IMR-90 (cell line): ENCODE data around the gene GPC6. TPM values are rescaled to one million over a fixed set of nuclear protein-coding genes. Genes with fewer than 3 reads are reported as not detected.

Experiments used
- ATAC-seq: fragments of 200-7000 bp; cut with Tn5 transposase; 2 replicates; pipeline ENCODE4 v1.9.1; 2020; ENCODE audit warnings: low read depth, mild to moderate bottlenecking, moderate library complexity
- BruUV-seq: library from RNA; stranded (reverse); fragments of 400-500 nt; replicated peaks from 2 replicates; lab custom pipeline; 2021; lab: Mats Ljungman, UMichigan
- CTCF ChIA-PET: fragments of 300-600 bp; formaldehyde crosslinking; extraction: SDS; loops from one replicate; lab custom pipeline; 2021; ENCODE audit warnings: antibody characterized with exemption; lab: Yijun Ruan, JAX
- POLR2A ChIA-PET: fragments of 300-600 bp; sonication (Branson Sonifier 250); formaldehyde crosslinking; loops from one replicate; lab custom pipeline; 2022; ENCODE audit warnings: antibody characterized with exemption; ENCODE audit not compliant: unreplicated experiment; lab: Charles Lee
- DNase-seq: peaks from one replicate; pipeline ENCODE4 v3.0.0; 2013
- H2AFZ ChIP-seq: replicated peaks from 2 replicates; pipeline ENCODE3; 2013; ENCODE audit warnings: low read length, mild to moderate bottlenecking; ENCODE audit not compliant: poor library complexity
- H2AK5ac ChIP-seq: 2 replicates; pipeline ENCODE4 v1.6.1; 2013; ENCODE audit warnings: low read depth, low read length, inconsistent platforms
- H2AK9ac ChIP-seq: replicated peaks from 2 replicates; pipeline ENCODE3; 2013; ENCODE audit warnings: mild to moderate bottlenecking, low read depth, low read length, moderate library complexity; ENCODE audit not compliant: poor library complexity
- H2BK120ac ChIP-seq: 2 replicates; pipeline ENCODE4 v1.6.1; 2013; ENCODE audit warnings: low read depth, low read length, inconsistent platforms
- H2BK15ac ChIP-seq: 3 replicates; pipeline ENCODE4 v1.6.1; 2013; ENCODE audit warnings: low read depth, low read length, inconsistent platforms
- H2BK20ac ChIP-seq: 2 replicates; pipeline ENCODE4 v1.6.1; 2013; ENCODE audit warnings: low read depth, mild to moderate bottlenecking, inconsistent platforms, low read length, moderate library complexity
- H2BK5ac ChIP-seq: 2 replicates; pipeline ENCODE4 v1.6.1; 2013; ENCODE audit warnings: mild to moderate bottlenecking, low read depth, low read length, inconsistent platforms; ENCODE audit not compliant: poor library complexity, severe bottlenecking
- H3K14ac ChIP-seq: replicated peaks from 2 replicates; pipeline ENCODE4 v1.6.1; 2013; ENCODE audit warnings: low read depth, low read length, inconsistent platforms
- H3K18ac ChIP-seq: 2 replicates; pipeline ENCODE4 v1.6.1; 2013; ENCODE audit warnings: low read depth, low read length, control low read depth
- H3K23ac ChIP-seq: 2 replicates; pipeline ENCODE4 v1.6.1; 2013; ENCODE audit warnings: low read depth, low read length, inconsistent platforms
- H3K27ac ChIP-seq: 2 replicates; pipeline ENCODE4 v1.5.1; 2013; ENCODE audit warnings: mild to moderate bottlenecking, control low read depth, low read length; ENCODE audit not compliant: insufficient read depth
- H3K27me3 ChIP-seq: 2 replicates; pipeline ENCODE4 v1.6.1; 2013; ENCODE audit warnings: low read length; ENCODE audit not compliant: control insufficient read depth, insufficient read depth
- H3K36me3 ChIP-seq: 2 replicates; pipeline ENCODE4 v1.6.1; 2013; ENCODE audit warnings: low read length, mixed read lengths; ENCODE audit not compliant: control insufficient read depth, insufficient read depth
- H3K4ac ChIP-seq: 2 replicates; pipeline ENCODE4 v1.6.1; 2013; ENCODE audit warnings: low read depth, low read length, inconsistent platforms
- H3K4me1 ChIP-seq: 2 replicates; pipeline ENCODE4 v1.6.1; 2013; ENCODE audit warnings: low read length, mixed read lengths; ENCODE audit not compliant: control insufficient read depth, insufficient read depth
- H3K4me2 ChIP-seq: 2 replicates; pipeline ENCODE4 v1.6.1; 2013; ENCODE audit warnings: low read depth, mild to moderate bottlenecking, control low read depth, low read length, moderate library complexity
- H3K4me3 ChIP-seq: 2 replicates; pipeline ENCODE4 v1.5.1; 2013; ENCODE audit warnings: low read depth, mild to moderate bottlenecking, control low read depth, low read length, moderate library complexity; ENCODE audit not compliant: insufficient read depth
- H3K56ac ChIP-seq: 2 replicates; pipeline ENCODE4 v1.6.1; 2013; ENCODE audit warnings: low read length, inconsistent platforms; ENCODE audit not compliant: insufficient read depth; ENCODE audit errors: extremely low read depth
- H3K79me1 ChIP-seq, 2 experiments: 2 replicates each; pipeline ENCODE4 v1.6.1; 2013; ENCODE audit warnings: low read length in 2 of 2, inconsistent platforms in 1 of 2, low read depth in 1 of 2
- H3K9ac ChIP-seq: 2 replicates; pipeline ENCODE4 v1.6.1; 2013; ENCODE audit warnings: low read depth, low read length, control low read depth
- H3K9me1 ChIP-seq: 2 replicates; pipeline ENCODE4 v1.6.1; 2013; ENCODE audit warnings: low read length, inconsistent platforms; ENCODE audit not compliant: insufficient read depth
- H3K9me3 ChIP-seq: 2 replicates; pipeline ENCODE4 v1.6.1; 2013; ENCODE audit warnings: low read length; ENCODE audit not compliant: control insufficient read depth, insufficient read depth
- H4K20me1 ChIP-seq: 2 replicates; pipeline ENCODE4 v1.6.1; 2013; ENCODE audit warnings: low read length, inconsistent platforms; ENCODE audit not compliant: insufficient read depth
- H4K5ac ChIP-seq: 2 replicates; pipeline ENCODE4 v1.6.1; 2013; ENCODE audit warnings: mild to moderate bottlenecking, low read depth, low read length, control low read depth
- H4K8ac ChIP-seq, 2 experiments: 2 replicates each; pipeline ENCODE4 v1.6.1; 2013; ENCODE audit warnings: low read depth in 2 of 2, low read length in 2 of 2, control low read depth in 1 of 2, inconsistent platforms in 1 of 2
- H4K91ac ChIP-seq: 2 replicates; pipeline ENCODE4 v1.6.1; 2013; ENCODE audit warnings: low read depth, low read length, inconsistent platforms; ENCODE audit not compliant: insufficient read depth
- CEBPB ChIP-seq: IDR thresholded peaks from 2 replicates; pipeline ENCODE4 v1.6.1; 2012; ENCODE audit warnings: low read depth, low read length, improper control_type of control experiment
- CTCF ChIP-seq: conservative IDR thresholded peaks from 2 replicates; pipeline ENCODE4 v1.5.1; 2012; ENCODE audit warnings: mild to moderate bottlenecking, low read depth, low read length, improper control_type of control experiment
- MXI1 ChIP-seq: IDR thresholded peaks from 2 replicates; pipeline ENCODE4 v1.6.1; 2012; ENCODE audit warnings: low read depth, mild to moderate bottlenecking, low read length, moderate library complexity, borderline replicate concordance
- RCOR1 ChIP-seq: IDR thresholded peaks from 2 replicates; pipeline ENCODE4 v1.6.1; 2012; ENCODE audit warnings: mild to moderate bottlenecking, low read length, improper control_type of control experiment; ENCODE audit not compliant: insufficient replicate concordance
- RFX5 ChIP-seq: IDR thresholded peaks from 2 replicates; pipeline ENCODE4 v1.8.0; 2012; ENCODE audit warnings: low read depth, mild to moderate bottlenecking, low read length, moderate library complexity
- WGBS, 2 experiments: methylation state at CpG; one replicate each; pipeline versions ENCODE4 v1.1.5 to v1.1.7; 2013; ENCODE audit warnings: missing lambda C conversion rate in 2 of 2; ENCODE audit not compliant: insufficient read length in 1 of 2; ENCODE audit errors: extremely low coverage in 2 of 2; 5-methylcytosine and 5-hydroxymethylcytosine counted together
- dilution Hi-C: fragments of 300-500 bp; cut with HindIII; formaldehyde crosslinking; loops from one replicate; pipeline ENCODE4 v1.14.3; 2018; ENCODE audit warnings: low sequenced_read_pairs; ENCODE audit not compliant: unreplicated experiment
- in situ Hi-C: fragments of 300-500 bp; cut with MboI; formaldehyde crosslinking; loops from 3 replicates; pipeline ENCODE4 v1.14.3; 2019; ENCODE audit warnings: low sequenced_read_pairs, inconsistent platforms, mixed read lengths
- intact Hi-C: fragments of 100-400 bp; cut with micrococcal nuclease; formaldehyde crosslinking; loops from 2 replicates; pipeline ENCODE4 v1.10.0; 2022
- polyA plus RNA-seq, 3 experiments: library from polyadenylated mRNA; depleted of rRNA; stranded (reverse); fragments of >200 nt; gene quantifications; 2 replicates each; pipeline ENCODE4 v1.2.3, GENCODE V29; 2012; ENCODE audit warnings: low replicate concordance in 1 of 3
- total RNA-seq: library from RNA; depleted of rRNA; stranded (reverse); fragments of >200 nt; gene quantifications from 2 replicates; pipeline ENCODE4 v1.2.3, GENCODE V29; 2012

GPC6 gene
- total and polyA plus RNA-seq, 2 of the 4 experiments (the other 2 are of a cell fraction): 14.9 to 39.4 TPM

GRCh38 chr13:93956426-93956825 lies 729.8 kb downstream of the GPC6 start:
- Histone ChIP-seq H3K27ac (no peak overlapping the region), H4K20me1 (no peaks in the 10 kb centered on the region), H2BK15ac (no peak overlapping the region), H2AK9ac (no peak overlapping the region), H2BK20ac (no peak overlapping the region), H2BK5ac (no peak overlapping the region), H3K4ac (no peak overlapping the region), H4K91ac (no peak overlapping the region), H3K14ac (no peak overlapping the region), H4K5ac (no peak overlapping the region), H3K4me2 (no peak overlapping the region), H2AK5ac (no peak overlapping the region), H4K8ac (no peak overlapping the region), H3K9me3 (no peaks in the 10 kb centered on the region), H2AFZ (no peak overlapping the region), H3K27me3 (no peaks in the 10 kb centered on the region), H3K23ac (no peak overlapping the region), H3K4me3 (no peak overlapping the region), H3K36me3 (no peaks in the 10 kb centered on the region), H3K18ac (no peak overlapping the region), H3K4me1 (peaks cover 6% of the 10 kb centered on the region), H3K9ac (no peak overlapping the region), H3K79me1 (no peaks in the 10 kb centered on the region), H3K9me1 (no peaks in the 10 kb centered on the region), H3K56ac (no peak overlapping the region), H2BK120ac (no peak overlapping the region)
- ChIA-PET POLR2A (no interaction called here), CTCF (no interaction called here)
- dilution Hi-C loops (no loop called here), intact Hi-C loops (no loop called here), in situ Hi-C loops (no loop called here)
- no TSS peak for BruUV-seq
- WGBS, 2 experiments: no CpG with 5 or more reads among the region's 2 CpGs
- TF ChIP-seq MXI1 (no peak), CTCF (no peak), RFX5 (no peak), CEBPB (no peak), RCOR1 (no peak)
- DNase-seq (no peak), ATAC-seq (peak; percentile 27; the same call in 1 of the 2 replicates)
